A673 (cell line): ENCODE results near the gene CSNK2B. TPM values are rescaled to one million over a fixed set of nuclear protein-coding genes. Genes with fewer than 3 reads are reported as not detected.

Source experiments
- BruUV-seq: library from RNA; stranded (reverse); fragments of 400-500 nt; replicated peaks from 2 replicates; lab custom pipeline; 2021; lab: Mats Ljungman, UMichigan
- CTCF ChIA-PET: fragments of 300-600 bp; sonication (Branson Sonifier 250); formaldehyde crosslinking; loops from one replicate; lab custom pipeline; 2022; ENCODE audit warnings: antibody characterized with exemption; lab: Charles Lee
- POLR2A ChIA-PET: fragments of 300-600 bp; sonication (Branson Sonifier 250); formaldehyde crosslinking; loops from one replicate; lab custom pipeline; 2022; ENCODE audit warnings: antibody characterized with exemption; ENCODE audit not compliant: low non-redundant PET; lab: Charles Lee
- DNase-seq: peaks from one replicate; pipeline ENCODE4 v3.0.0-alpha.2; 2015; ENCODE audit warnings: low spot score
- H3K27ac ChIP-seq: fragments of 200-600 bp; sonication (generic); 2 replicates; pipeline ENCODE4 v1.5.1; 2016; ENCODE audit warnings: mixed run types, low read depth, mild to moderate bottlenecking, mixed read lengths, antibody characterized with exemption, low read length; ENCODE audit not compliant: poor library complexity, severe bottlenecking
- H3K27me3 ChIP-seq: fragments of 200-600 bp; sonication (generic); replicated peaks from 2 replicates; pipeline ENCODE4 v1.6.1; 2017; ENCODE audit warnings: mixed run types, low read depth, mild to moderate bottlenecking, mixed read lengths, antibody characterized with exemption, low read length; ENCODE audit not compliant: insufficient read depth, poor library complexity
- H3K36me3 ChIP-seq: fragments of 200-600 bp; sonication (generic); 2 replicates; pipeline ENCODE4 v1.6.1; 2016; ENCODE audit warnings: mixed run types, mild to moderate bottlenecking, mixed read lengths, antibody characterized with exemption, low read length; ENCODE audit not compliant: insufficient read depth, poor library complexity, severe bottlenecking
- H3K4me1 ChIP-seq: fragments of 200-600 bp; sonication (generic); 2 replicates; pipeline ENCODE4 v1.6.1; 2017; ENCODE audit warnings: mixed run types, mild to moderate bottlenecking, mixed read lengths, antibody characterized with exemption, low read length; ENCODE audit not compliant: insufficient read depth, poor library complexity, severe bottlenecking
- H3K4me3 ChIP-seq: fragments of 200-600 bp; sonication (generic); 2 replicates; pipeline ENCODE4 v1.5.1; 2016; ENCODE audit warnings: low read depth, mixed run types, mild to moderate bottlenecking, mixed read lengths, low read length; ENCODE audit not compliant: poor library complexity, severe bottlenecking
- H3K9me3 ChIP-seq: fragments of 200-600 bp; sonication (generic); 2 replicates; pipeline ENCODE4 v1.6.1; 2016; ENCODE audit warnings: mixed run types, low read depth, mild to moderate bottlenecking, mixed read lengths, antibody characterized with exemption, low read length; ENCODE audit not compliant: poor library complexity, severe bottlenecking
- EZH2 ChIP-seq: fragments of 200-600 bp; sonication (generic); IDR thresholded peaks from 2 replicates; pipeline ENCODE4 v1.6.1; 2017; ENCODE audit warnings: borderline replicate concordance, low read depth, mild to moderate bottlenecking, mixed read lengths, antibody characterized with exemption, low read length; ENCODE audit not compliant: poor library complexity, severe bottlenecking
- intact Hi-C: fragments of 100-400 bp; cut with micrococcal nuclease; formaldehyde crosslinking; loops from one replicate; pipeline ENCODE4 v1.10.0; 2022; ENCODE audit not compliant: unreplicated experiment
- total RNA-seq: library from RNA; stranded (reverse); gene quantifications from 2 replicates; pipeline ENCODE4 v1.2.3, GENCODE V29; 2021
- TF ChIP-seq, protein P1 (sequence below): fragments of 300-800, 200-600 bp; sonication (generic); conservative IDR thresholded peaks from 2 replicates; pipeline ENCODE4 v1.5.1; 2017; ENCODE audit warnings: low read depth, mild to moderate bottlenecking, antibody characterized with exemption, low read length, moderate library complexity, mixed read lengths

The CSNK2B gene
- total RNA-seq, 1 experiment from 2014 or later, result 253 TPM

DNA sequence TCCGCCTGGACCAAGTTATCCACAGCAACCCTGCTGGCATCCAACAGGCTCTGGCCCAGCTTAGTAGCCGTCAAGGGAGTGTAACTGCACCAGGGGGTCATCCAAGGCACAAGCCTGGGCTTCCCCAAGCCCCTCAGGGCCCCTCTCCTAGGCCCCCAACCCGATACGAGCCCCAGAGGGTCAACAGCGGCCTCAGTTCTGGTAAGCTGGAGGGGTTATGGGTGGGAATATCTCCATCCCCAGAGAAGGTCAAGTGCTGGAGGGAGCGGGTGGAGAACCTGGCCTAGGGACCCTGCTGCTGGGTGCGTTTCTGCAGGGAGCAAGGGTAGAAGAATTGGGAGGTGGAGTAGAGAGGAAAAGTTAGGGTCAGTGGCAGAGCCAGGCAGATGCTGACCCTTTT, 32.4 kb upstream of the CSNK2B start:
- Histone ChIP-seq H3K27me3 (no peaks in the 10 kb centered on the region), H3K9me3 (no peaks in the 10 kb centered on the region), H3K36me3 (peaks cover 99% of the 10 kb centered on the region), H3K27ac (no peak overlapping the region), H3K4me3 (no peak overlapping the region), H3K4me1 (no peaks in the 10 kb centered on the region)
- ChIA-PET POLR2A (no interaction called here), CTCF (no interaction called here)
- no TSS peak for BruUV-seq
- intact Hi-C loops, result no loop called here
- TF ChIP-seq, protein P1, sequence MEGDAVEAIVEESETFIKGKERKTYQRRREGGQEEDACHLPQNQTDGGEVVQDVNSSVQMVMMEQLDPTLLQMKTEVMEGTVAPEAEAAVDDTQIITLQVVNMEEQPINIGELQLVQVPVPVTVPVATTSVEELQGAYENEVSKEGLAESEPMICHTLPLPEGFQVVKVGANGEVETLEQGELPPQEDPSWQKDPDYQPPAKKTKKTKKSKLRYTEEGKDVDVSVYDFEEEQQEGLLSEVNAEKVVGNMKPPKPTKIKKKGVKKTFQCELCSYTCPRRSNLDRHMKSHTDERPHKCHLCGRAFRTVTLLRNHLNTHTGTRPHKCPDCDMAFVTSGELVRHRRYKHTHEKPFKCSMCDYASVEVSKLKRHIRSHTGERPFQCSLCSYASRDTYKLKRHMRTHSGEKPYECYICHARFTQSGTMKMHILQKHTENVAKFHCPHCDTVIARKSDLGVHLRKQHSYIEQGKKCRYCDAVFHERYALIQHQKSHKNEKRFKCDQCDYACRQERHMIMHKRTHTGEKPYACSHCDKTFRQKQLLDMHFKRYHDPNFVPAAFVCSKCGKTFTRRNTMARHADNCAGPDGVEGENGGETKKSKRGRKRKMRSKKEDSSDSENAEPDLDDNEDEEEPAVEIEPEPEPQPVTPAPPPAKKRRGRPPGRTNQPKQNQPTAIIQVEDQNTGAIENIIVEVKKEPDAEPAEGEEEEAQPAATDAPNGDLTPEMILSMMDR, result no peak
- TF ChIP-seq EZH2, result no peak
- no peak for DNase-seq

DNA sequence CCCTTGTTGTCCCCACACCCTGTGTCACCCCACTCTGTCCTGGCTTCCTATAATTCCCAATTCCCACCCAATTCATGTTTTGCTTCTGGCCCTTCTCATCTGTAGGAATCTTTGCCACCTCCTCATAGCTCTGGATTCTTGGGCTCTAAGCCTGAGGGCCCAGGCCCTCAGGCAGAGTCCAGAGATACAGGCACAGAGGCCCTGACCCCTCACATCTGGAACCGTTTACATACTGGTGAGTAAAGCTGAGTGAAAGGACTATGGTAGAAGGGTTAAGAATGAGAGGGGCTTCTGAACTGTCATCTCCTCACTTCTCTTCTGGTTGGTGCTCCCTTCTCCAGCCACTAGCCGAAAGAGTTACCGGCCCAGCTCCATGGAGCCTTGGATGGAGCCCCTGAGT, 31.7 kb upstream of the CSNK2B start:
- H3K4me3 ChIP-seq, result no peak overlapping the region
- intact Hi-C loops, result no loop called here
- BruUV-seq, result no TSS peak
- no peaks in the 10 kb centered on the region for H3K27me3 ChIP-seq
- H3K27ac ChIP-seq, result no peak overlapping the region
- H3K36me3 ChIP-seq, result peaks cover 99% of the 10 kb centered on the region
- ChIA-PET CTCF (no interaction called here), POLR2A (no interaction called here)
- no peaks in the 10 kb centered on the region for H3K9me3 ChIP-seq
- no peaks in the 10 kb centered on the region for H3K4me1 ChIP-seq
- TF ChIP-seq, protein P1, result no peak
- TF ChIP-seq EZH2, result no peak
- no peak for DNase-seq

DNA sequence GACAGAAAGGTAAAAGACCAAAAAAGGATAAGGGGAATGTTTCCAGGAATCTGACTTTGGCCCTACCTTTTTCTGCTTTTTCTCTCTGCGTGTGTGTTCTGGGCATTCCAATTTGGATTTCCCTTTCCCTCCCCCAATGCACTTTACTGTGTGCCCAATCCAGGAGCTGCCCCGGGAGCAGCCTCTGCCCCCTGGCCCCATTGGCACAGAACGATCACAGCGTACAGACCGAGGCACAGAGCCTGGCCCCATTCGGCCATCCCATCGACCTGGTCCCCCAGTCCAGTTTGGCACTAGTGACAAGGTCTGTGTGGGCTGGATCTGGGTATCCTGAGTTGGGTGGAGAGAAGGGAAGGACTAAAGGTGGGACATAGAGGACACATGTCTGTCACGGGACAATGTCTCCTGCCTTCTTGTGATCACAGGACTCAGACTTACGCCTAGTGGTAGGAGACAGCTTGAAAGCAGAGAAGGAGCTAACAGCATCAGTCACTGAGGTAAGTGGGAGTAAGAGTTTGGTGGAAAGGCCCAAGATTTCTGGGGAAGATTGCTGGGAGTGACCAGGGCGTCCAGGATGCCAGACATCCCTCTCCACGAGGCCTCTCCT, 30.8 kb upstream of the CSNK2B start:
- DNase-seq, result no peak
- CTCF ChIA-PET, result no interaction called here
- no peaks in the 10 kb centered on the region for H3K9me3 ChIP-seq
- intact Hi-C loops, result no loop called here
- H3K27ac ChIP-seq, result no peak overlapping the region
- no TSS peak for BruUV-seq
- no peaks in the 10 kb centered on the region for H3K27me3 ChIP-seq
- TF ChIP-seq, protein P1, result no peak
- TF ChIP-seq EZH2, result no peak
- peaks cover 99% of the 10 kb centered on the region for H3K36me3 ChIP-seq
- POLR2A ChIA-PET, result no interaction called here
- no peaks in the 10 kb centered on the region for H3K4me1 ChIP-seq
- no peak overlapping the region for H3K4me3 ChIP-seq
